ENCODE results near the gene KRTAP1-1.
"Not testable (repeated sequence)": the region's sequence is repeated elsewhere in the genome, so short reads cannot be mapped to it uniquely, and the experiment has no call there.

KRTAP1-1 gene

GRCh38 chr17:41012326-41013120 lies 28.7 kb downstream of the KRTAP1-1 start:
- no peak for DNase-seq (ENCODE audit: low spot score)

- no peak for DNase-seq (ENCODE audit: low spot score)
These were observed 30.8 kb downstream of the KRTAP1-1 start for GRCh38 chr17:41010441-41010840.

GRCh38 chr17:41009936-41010335 lies 31.3 kb downstream of the KRTAP1-1 start:
- DNase-seq (ENCODE audit: low spot score) = no peak

GRCh38 chr17:41009301-41009760 lies 31.9 kb downstream of the KRTAP1-1 start:
- no peak for DNase-seq (ENCODE audit: low spot score)

- DNase-seq (ENCODE audit: low spot score) = no peak
These were observed 32.4 kb downstream of the KRTAP1-1 start, which contains the start of gene KRTAP3-1 for GRCh38 chr17:41008811-41009210. KRTAP3-1 (minus strand) TSS chr17:41009128; CDS start chr17:41009074, 54 bp downstream.

GRCh38 chr17:41004397-41004796 lies 36.9 kb downstream of the KRTAP1-1 start:
- DNase-seq (ENCODE audit: low spot score) = no peak

- DNase-seq (ENCODE audit: low spot score) = no peak
These were observed 37.3 kb downstream of the KRTAP1-1 start for GRCh38 chr17:41003926-41004325.

GRCh38 chr17:41002814-41003213 lies 38.4 kb downstream of the KRTAP1-1 start:
- no peak for DNase-seq (ENCODE audit: low spot score)

GRCh38 chr17:41001795-41002194 lies 39.5 kb downstream of the KRTAP1-1 start:
- no peak for DNase-seq (ENCODE audit: low spot score)

GRCh38 chr17:40999563-40999962 lies 41.7 kb downstream of the KRTAP1-1 start, which contains the start of gene KRTAP3-2:
KRTAP3-2 (minus strand) TSS chr17:40999906; CDS start chr17:40999853, 53 bp downstream.
- not testable (repeated sequence) for DNase-seq (ENCODE audit: low spot score)

GRCh38 chr17:40997361-40997760 lies 43.9 kb downstream of the KRTAP1-1 start:
- DNase-seq (ENCODE audit: low spot score) = no peak

GRCh38 chr17:40996829-40997228 lies 44.4 kb downstream of the KRTAP1-1 start:
- DNase-seq (ENCODE audit: low spot score) = no peak

GRCh38 chr17:40995116-40995515 lies 46.1 kb downstream of the KRTAP1-1 start:
- DNase-seq (ENCODE audit: low spot score) = no peak

GRCh38 chr17:40993839-40994238 lies 47.4 kb downstream of the KRTAP1-1 start, which contains the start of gene KRTAP3-3:
KRTAP3-3 (minus strand) TSS chr17:40994164; CDS start chr17:40994097, 67 bp downstream.
- DNase-seq (ENCODE audit: low spot score) = no peak

GRCh38 chr17:40993084-40993483 lies 48.2 kb downstream of the KRTAP1-1 start:
- no peak for DNase-seq (ENCODE audit: low spot score)

- DNase-seq (ENCODE audit: low spot score) = no peak
These were observed 48.6 kb downstream of the KRTAP1-1 start for GRCh38 chr17:40992666-40993065.

Data from ecto neural progenitor cell (in vitro differentiated cells).